CD4-positive, alpha-beta memory T cell (primary cell): ENCODE data around the gene ZFYVE27. TPM values are rescaled to one million over a fixed set of nuclear protein-coding genes. Genes with fewer than 3 reads are reported as not detected.

ENCODE experiments used
- CTCF ChIA-PET: fragments of 350-600 bp; sonication (Branson Sonifier 250); formaldehyde crosslinking; loops from one replicate; lab custom pipeline; 2021; ENCODE audit warnings: inconsistent platforms; ENCODE audit not compliant: partially characterized antibody; lab: Charles Lee
- POLR2A ChIA-PET: fragments of 350-600 bp; sonication (Branson Sonifier 250); formaldehyde crosslinking; loops from one replicate; lab custom pipeline; 2021; ENCODE audit not compliant: partially characterized antibody; lab: Charles Lee
- DNase-seq, 5 donors: peaks; one replicate each; pipeline versions ENCODE4 v3.0.0 to v3.0.0-alpha.2; 2020 to 2022; ENCODE audit warnings: mixed read lengths in 1 of 5
- H3K27ac ChIP-seq: one replicate; pipeline ENCODE4 v1.7.0; 2013; ENCODE audit warnings: low read depth, low read length
- H3K27me3 ChIP-seq: 2 replicates; pipeline ENCODE4 v1.7.0; 2013; ENCODE audit warnings: mild to moderate bottlenecking, low read length, moderate library complexity; ENCODE audit not compliant: insufficient read depth
- H3K36me3 ChIP-seq: 2 replicates; pipeline ENCODE4 v1.7.0; 2013; ENCODE audit warnings: mild to moderate bottlenecking, low read length, moderate library complexity; ENCODE audit not compliant: insufficient read depth
- H3K4me1 ChIP-seq: 2 replicates; pipeline ENCODE4 v1.7.0; 2013; ENCODE audit warnings: mild to moderate bottlenecking, low read length, moderate library complexity; ENCODE audit not compliant: insufficient read depth
- H3K4me3 ChIP-seq, 2 donors: one replicate each; pipeline ENCODE4 v1.7.0; 2013; ENCODE audit warnings: low read length in 2 of 2, mild to moderate bottlenecking in 1 of 2
- H3K9me3 ChIP-seq, 2 donors: one replicate each; pipeline ENCODE4 v1.7.0; 2013; ENCODE audit warnings: low read length in 2 of 2, control low read depth in 1 of 2; ENCODE audit not compliant: control insufficient read depth in 1 of 2
- H3K27ac Mint-ChIP-seq, 7 donors: one replicate each; pipeline ENCODE4 v1.8.0; 2020 to 2021; ENCODE audit warnings: mixed read lengths in 7 of 7, mild to moderate bottlenecking in 6 of 7, inconsistent platforms in 3 of 7, moderate library complexity in 3 of 7
- H3K27me3 Mint-ChIP-seq, 2 donors: one replicate each; pipeline ENCODE4 v1.8.0; 2020 to 2021; ENCODE audit warnings: mixed read lengths in 2 of 2
- H3K36me3 Mint-ChIP-seq, 2 donors: one replicate each; pipeline ENCODE4 v1.8.0; 2020 to 2021; ENCODE audit warnings: mixed read lengths in 2 of 2, inconsistent platforms in 1 of 2, mild to moderate bottlenecking in 1 of 2
- H3K4me1 Mint-ChIP-seq, 4 donors: one replicate each; pipeline ENCODE4 v1.8.0; 2020 to 2021; ENCODE audit warnings: mixed read lengths in 4 of 4, mild to moderate bottlenecking in 1 of 4
- H3K4me3 Mint-ChIP-seq, 8 donors: one replicate each; pipeline ENCODE4 v1.8.0; 2020 to 2021; ENCODE audit warnings: mixed read lengths in 8 of 8, mild to moderate bottlenecking in 7 of 8, moderate library complexity in 6 of 8, inconsistent platforms in 3 of 8
- H3K9me3 Mint-ChIP-seq, 8 donors: one replicate each; pipeline ENCODE4 v1.8.0; 2020 to 2021; ENCODE audit warnings: mixed read lengths in 8 of 8, mild to moderate bottlenecking in 5 of 8, inconsistent platforms in 3 of 8, moderate library complexity in 1 of 8
- intact Hi-C: fragments of 100-400 bp; cut with micrococcal nuclease; formaldehyde crosslinking; loops from one replicate; pipeline ENCODE4 v1.15.1; 2023
- polyA plus RNA-seq, 2 donors: library from polyadenylated mRNA; unstranded; fragments of 300-500 nt; fragmentation: Illumina TruSeq; gene quantifications; one replicate each; pipeline ENCODE4 v1.2.3, GENCODE V29; 2021
- total RNA-seq, 2 experiments: library from RNA; stranded (reverse); gene quantifications; one replicate each; pipeline ENCODE4 v1.2.3, GENCODE V29; 2021

ZFYVE27 gene
- total and polyA plus RNA-seq, 4 experiments from 2014 or later, result 26.8 to 64.5 (median 44.1) TPM

GRCh38 chr10:97798958-97799610, 62.2 kb downstream of the ZFYVE27 start:
- Histone ChIP-seq H3K9me3 (no peaks in the 10 kb centered on the region), H3K36me3 (no peaks in the 10 kb centered on the region), H3K4me1 (peaks cover 25% of the 10 kb centered on the region), H3K4me3 (no peak overlapping the region), H3K27me3 (no peaks in the 10 kb centered on the region), H3K27ac (no peak overlapping the region)
- Mint-ChIP-seq H3K27me3 (peaks cover 0 to 1% of the 10 kb centered on the region in 2 donors), H3K36me3 (peaks cover 0 to 4% of the 10 kb centered on the region in 2 donors), H3K27ac (no peak overlapping the region), H3K9me3 (peaks cover 3 to 21% (median 7%) of the 10 kb centered on the region in 8 donors), H3K4me3 (no peak overlapping the region), H3K4me1 (peaks cover 15 to 33% (median 24%) of the 10 kb centered on the region in 4 donors)
- no peak for DNase-seq
- ChIA-PET CTCF (interaction anchor here (1.3 kb wide), 1 partner anchor 70 kb away, joined by 5 read pairs; no protein-coding TSS in a partner anchor), POLR2A (no interaction called here)
- intact Hi-C loops, result no loop called here

DNA sequence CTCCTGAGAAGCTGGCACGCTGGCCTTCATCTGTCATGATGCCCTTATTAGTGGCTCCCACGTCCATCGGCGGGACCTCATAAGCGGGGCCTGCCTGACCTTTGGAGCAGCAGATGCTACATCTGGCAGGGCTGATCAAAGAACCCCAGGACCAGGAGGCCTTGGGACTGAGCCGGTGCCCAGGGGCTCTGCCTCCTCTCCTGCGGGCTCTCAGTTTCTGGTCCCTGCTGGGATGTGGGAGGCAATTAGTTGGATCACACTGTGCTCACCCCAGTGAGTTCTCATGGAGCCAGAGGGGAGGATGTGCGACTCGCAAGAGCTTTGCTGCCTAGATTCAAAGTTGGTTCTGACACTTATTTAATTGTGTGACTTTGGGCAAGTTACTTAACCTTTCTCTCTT, 63.5 kb downstream of the ZFYVE27 start:
- H3K9me3 Mint-ChIP-seq, result peaks cover 3 to 21% (median 7%) of the 10 kb centered on the region in 8 donors
- H3K4me3 Mint-ChIP-seq, result no peak overlapping the region
- no peak overlapping the region for H3K4me3 ChIP-seq
- peaks cover 0 to 4% of the 10 kb centered on the region in 2 donors for H3K36me3 Mint-ChIP-seq
- H3K4me1 ChIP-seq, result peaks cover 22% of the 10 kb centered on the region
- no peaks in the 10 kb centered on the region for H3K27me3 ChIP-seq
- ChIA-PET CTCF (interaction anchor here (1.7 to 2.1 kb wide), 2 partner anchors 8 to 69 kb away, joined by 8 to 12 read pairs; no protein-coding TSS in a partner anchor), POLR2A (no interaction called here)
- H3K27ac ChIP-seq, result no peak overlapping the region
- intact Hi-C loops, result no loop called here
- no peak for DNase-seq
- peaks cover 12 to 28% (median 21%) of the 10 kb centered on the region in 4 donors for H3K4me1 Mint-ChIP-seq
- H3K27me3 Mint-ChIP-seq, result peaks cover 0 to 1% of the 10 kb centered on the region in 2 donors
- peak overlapping the region in 1 of 7 donors; percentile 15 for H3K27ac Mint-ChIP-seq
- H3K9me3 ChIP-seq, result no peaks in the 10 kb centered on the region
- H3K36me3 ChIP-seq, result no peaks in the 10 kb centered on the region

GRCh38 chr10:97801422-97801821, 64.5 kb downstream of the ZFYVE27 start:
- no peaks in the 10 kb centered on the region for H3K27me3 ChIP-seq
- DNase-seq, result no peak
- Mint-ChIP-seq H3K4me3 (no peak overlapping the region), H3K36me3 (peaks cover 0 to 4% of the 10 kb centered on the region in 2 donors), H3K9me3 (peaks cover 3 to 21% (median 7%) of the 10 kb centered on the region in 8 donors), H3K27ac (no peak overlapping the region), H3K27me3 (peaks cover 0 to 1% of the 10 kb centered on the region in 2 donors), H3K4me1 (peaks cover 9 to 19% (median 13%) of the 10 kb centered on the region in 4 donors)
- ChIA-PET CTCF (interaction anchor here (1.7 to 2.1 kb wide), 2 partner anchors 9 to 68 kb away, joined by 8 to 12 read pairs; no protein-coding TSS in a partner anchor), POLR2A (no interaction called here)
- H3K9me3 ChIP-seq, result no peaks in the 10 kb centered on the region
- no peak overlapping the region for H3K4me3 ChIP-seq
- no peaks in the 10 kb centered on the region for H3K36me3 ChIP-seq
- intact Hi-C loops, result no loop called here
- H3K4me1 ChIP-seq, result peaks cover 13% of the 10 kb centered on the region
- no peak overlapping the region for H3K27ac ChIP-seq

DNA sequence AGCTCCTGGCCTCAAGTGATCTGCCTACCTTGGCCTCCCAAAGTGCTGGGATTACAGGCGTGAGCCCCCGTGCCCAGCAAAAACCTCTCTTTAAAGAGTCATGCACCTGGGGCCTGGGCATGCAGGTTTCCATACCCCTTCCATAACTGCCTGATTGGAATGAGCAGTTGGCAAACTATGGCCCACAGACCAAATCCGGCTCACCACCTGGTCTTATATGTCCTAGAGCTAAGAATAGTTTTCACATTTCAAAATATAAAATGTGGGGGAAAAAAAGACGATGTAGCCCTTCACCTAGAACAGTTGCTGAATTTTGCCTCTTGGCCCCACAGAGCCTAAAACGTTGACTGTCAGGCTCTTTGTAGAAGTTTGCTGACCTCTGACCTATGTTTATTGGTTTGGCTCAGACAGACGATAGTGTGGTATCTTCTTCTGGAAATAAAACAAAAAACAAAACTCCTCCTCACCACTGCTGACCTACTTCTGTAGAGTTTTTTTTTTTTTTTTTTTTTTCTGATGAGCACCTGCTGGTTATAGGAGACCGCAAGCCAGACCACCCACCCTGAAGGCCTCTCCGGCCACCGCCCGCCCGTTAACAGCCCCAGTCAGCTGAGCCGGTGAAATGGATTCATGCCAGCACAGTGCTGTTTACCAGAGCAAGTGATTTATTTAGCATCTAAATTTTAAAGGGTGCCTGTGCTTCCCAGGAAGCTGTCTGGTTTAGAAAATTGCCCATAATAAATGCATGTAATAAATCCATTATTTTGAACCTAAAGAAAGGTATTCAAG, 68.4 kb downstream of the ZFYVE27 start:
- Mint-ChIP-seq H3K36me3 (no peaks in the 10 kb centered on the region), H3K4me1 (peaks cover 0 to 1% (median 0%) of the 10 kb centered on the region in 4 donors), H3K9me3 (no peaks in the 10 kb centered on the region), H3K27me3 (peaks cover 0 to 1% of the 10 kb centered on the region in 2 donors), H3K4me3 (peak overlapping the region in 1 of 8 donors; percentile 44), H3K27ac (peak overlapping the region in 3 of 7 donors; percentile 8 to 72 (median 20))
- no peaks in the 10 kb centered on the region for H3K4me1 ChIP-seq
- no peaks in the 10 kb centered on the region for H3K9me3 ChIP-seq
- H3K4me3 ChIP-seq, result no peak overlapping the region
- ChIA-PET POLR2A (no interaction called here), CTCF (interaction anchor here (2.1 to 2.3 kb wide), 2 partner anchors 13 to 64 kb away, joined by 7 to 8 read pairs; no protein-coding TSS in a partner anchor)
- peak in 2 of 5 donors; percentile 27 for DNase-seq
- no peaks in the 10 kb centered on the region for H3K27me3 ChIP-seq
- no peak overlapping the region for H3K27ac ChIP-seq
- no peaks in the 10 kb centered on the region for H3K36me3 ChIP-seq
- intact Hi-C loops, result no loop called here

GRCh38 chr10:97805949-97806348, 69.0 kb downstream of the ZFYVE27 start:
- POLR2A ChIA-PET, result no interaction called here
- Histone ChIP-seq H3K36me3 (no peaks in the 10 kb centered on the region), H3K4me1 (no peaks in the 10 kb centered on the region), H3K27me3 (no peaks in the 10 kb centered on the region), H3K9me3 (no peaks in the 10 kb centered on the region), H3K27ac (no peak overlapping the region), H3K4me3 (no peak overlapping the region)
- no peak for DNase-seq
- Mint-ChIP-seq H3K4me1 (peaks cover 0 to 1% (median 0%) of the 10 kb centered on the region in 4 donors), H3K9me3 (no peaks in the 10 kb centered on the region), H3K4me3 (no peak overlapping the region), H3K27ac (peak overlapping the region in 1 of 7 donors; percentile 65), H3K27me3 (peaks cover 0 to 1% of the 10 kb centered on the region in 2 donors), H3K36me3 (no peaks in the 10 kb centered on the region)
- intact Hi-C loops, result no loop called here
- CTCF ChIA-PET, result interaction anchor here (2.1 to 2.3 kb wide), 2 partner anchors 14 to 64 kb away, joined by 7 to 8 read pairs; no protein-coding TSS in a partner anchor

GRCh38 chr10:97810446-97810845, 73.5 kb downstream of the ZFYVE27 start:
- no peaks in the 10 kb centered on the region for H3K27me3 Mint-ChIP-seq
- no peaks in the 10 kb centered on the region for H3K4me1 ChIP-seq
- H3K27ac Mint-ChIP-seq, result no peak overlapping the region
- H3K4me3 Mint-ChIP-seq, result no peak overlapping the region
- no peaks in the 10 kb centered on the region for H3K9me3 Mint-ChIP-seq
- no peaks in the 10 kb centered on the region for H3K9me3 ChIP-seq
- H3K27me3 ChIP-seq, result no peaks in the 10 kb centered on the region
- ChIA-PET CTCF (interaction anchor here (0.9 to 1.9 kb wide), 2 partner anchors 18 to 23 kb away, joined by 3 to 7 read pairs; no protein-coding TSS in a partner anchor), POLR2A (interaction anchor here (0.6 kb wide), 1 partner anchor 36 kb away, joined by 3 read pairs; no protein-coding TSS in a partner anchor)
- H3K4me1 Mint-ChIP-seq, result peaks cover 0 to 4% (median 0%) of the 10 kb centered on the region in 4 donors
- no peaks in the 10 kb centered on the region for H3K36me3 ChIP-seq
- no peak overlapping the region for H3K27ac ChIP-seq
- H3K4me3 ChIP-seq, result no peak overlapping the region
- intact Hi-C loops, result no loop called here
- H3K36me3 Mint-ChIP-seq, result no peaks in the 10 kb centered on the region
- no peak for DNase-seq
